ENCODE data around the gene DSG2.

GRCh38 chr18:31549416-31549815 is 51.4 kb downstream of the DSG2 start:
- TF ChIP-seq CTCF (IDR thresholded peaks at IDR 0.05): no peak
- TF ChIP-seq POLR2A (IDR thresholded peaks at IDR 0.05): no peak
